Inferior parietal cortex (tissue), 1 donor: ENCODE results near the gene DENND4B.

Experiments used
- DNase-seq: peaks from one replicate; pipeline ENCODE4 v3.0.0-alpha.2; 2016; ENCODE audit errors: extremely low spot score

The DENND4B gene

GRCh38 chr1:153882296-153882912 lies 64.1 kb downstream of the DENND4B start:
- no peak for DNase-seq

GRCh38 chr1:153881751-153882150 lies 64.8 kb downstream of the DENND4B start:
- no peak for DNase-seq

- DNase-seq: peak; percentile 93
These were observed 65.6 kb downstream of the DENND4B start for GRCh38 chr1:153880962-153881361.

GRCh38 chr1:153880024-153880423 lies 66.5 kb downstream of the DENND4B start:
- no peak for DNase-seq
